Tibial nerve (tissue), 4 donors: Measurements from ENCODE around the gene KHDC1L.

Experiments used
- EP300 ChIP-seq, 2 donors: sonication (generic); formaldehyde crosslinking; IDR thresholded peaks; one replicate each; pipeline ENCODE4 v1.6.1; 2017; ENCODE audit warnings: antibody characterized with exemption in 2 of 2, mild to moderate bottlenecking in 1 of 2
- TF ChIP-seq, protein P1 (sequence below), 5 experiments: fragments of 200-600 bp in 3 of 5; fragments of 450-650 bp in 2 of 5; sonication (generic) in 3 of 5; IDR thresholded peaks; one replicate each; pipeline ENCODE4 v1.5.1; 2016 to 2019; ENCODE audit warnings: antibody characterized with exemption in 5 of 5, mild to moderate bottlenecking in 3 of 5, moderate library complexity in 2 of 5

- TF ChIP-seq EP300 (IDR thresholded peaks at IDR 0.05), result no peak
- TF ChIP-seq, protein P1, sequence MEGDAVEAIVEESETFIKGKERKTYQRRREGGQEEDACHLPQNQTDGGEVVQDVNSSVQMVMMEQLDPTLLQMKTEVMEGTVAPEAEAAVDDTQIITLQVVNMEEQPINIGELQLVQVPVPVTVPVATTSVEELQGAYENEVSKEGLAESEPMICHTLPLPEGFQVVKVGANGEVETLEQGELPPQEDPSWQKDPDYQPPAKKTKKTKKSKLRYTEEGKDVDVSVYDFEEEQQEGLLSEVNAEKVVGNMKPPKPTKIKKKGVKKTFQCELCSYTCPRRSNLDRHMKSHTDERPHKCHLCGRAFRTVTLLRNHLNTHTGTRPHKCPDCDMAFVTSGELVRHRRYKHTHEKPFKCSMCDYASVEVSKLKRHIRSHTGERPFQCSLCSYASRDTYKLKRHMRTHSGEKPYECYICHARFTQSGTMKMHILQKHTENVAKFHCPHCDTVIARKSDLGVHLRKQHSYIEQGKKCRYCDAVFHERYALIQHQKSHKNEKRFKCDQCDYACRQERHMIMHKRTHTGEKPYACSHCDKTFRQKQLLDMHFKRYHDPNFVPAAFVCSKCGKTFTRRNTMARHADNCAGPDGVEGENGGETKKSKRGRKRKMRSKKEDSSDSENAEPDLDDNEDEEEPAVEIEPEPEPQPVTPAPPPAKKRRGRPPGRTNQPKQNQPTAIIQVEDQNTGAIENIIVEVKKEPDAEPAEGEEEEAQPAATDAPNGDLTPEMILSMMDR (IDR thresholded peaks at IDR 0.05), result no peak
Observed at GRCh38 chr6:73216859-73217258, 8.4 kb downstream of the KHDC1L start.
